ENCODE measurements around the gene TMOD3. TPM values are rescaled to one million over a fixed set of nuclear protein-coding genes. Genes with fewer than 3 reads are reported as not detected.

The TMOD3 gene
- total and polyA plus RNA-seq, 2 donors (not counting 3 experiments of a cell fraction or from before 2014, with no cell fraction given) = 10.4 to 64.3 TPM

GRCh38 chr15:51782357-51782896, 47.0 kb upstream of the TMOD3 start:
- Histone ChIP-seq H3K9me1 (replicated peaks; ENCODE audit: control insufficient read depth, extremely low read depth, insufficient read depth, low read length) (no peaks in the 10 kb centered on the region), H3K9ac (replicated peaks; ENCODE audit: extremely low read depth, insufficient read depth, low read length) (no peak overlapping the region), H4K20me1 (replicated peaks; ENCODE audit: control insufficient read depth, extremely low read depth, insufficient read depth, low read length) (no peaks in the 10 kb centered on the region), H3K4me1 (ENCODE audit: control insufficient read depth, extremely low read depth, insufficient read depth, low read length) (no peaks in the 10 kb centered on the region), H3K27ac (ENCODE audit: insufficient read depth, low read depth, low read length) (no peak overlapping the region), H3K27me3 (ENCODE audit: control insufficient read depth in 2 of 2, insufficient read depth in 2 of 2, low read length in 2 of 2) (peaks cover 0 to 3% of the 10 kb centered on the region in 2 experiments), H3K79me2 (ENCODE audit: control insufficient read depth, insufficient read depth, low read length) (no peaks in the 10 kb centered on the region), H3K4me3 (replicated peaks in 1 of 3; ENCODE audit: insufficient read depth in 1 of 3, low read depth in 1 of 3, low read length in 3 of 3) (no peak overlapping the region), H2AFZ (ENCODE audit: low read depth, low read length) (no peak overlapping the region), H3K36me3 (ENCODE audit: control insufficient read depth in 2 of 2, extremely low read depth in 1 of 2, insufficient read depth in 2 of 2, low read length in 2 of 2) (no peaks in the 10 kb centered on the region), H3K4me2 (ENCODE audit: insufficient read depth, low read length) (no peak overlapping the region), H3K9me3 (replicated peaks; ENCODE audit: control insufficient read depth, insufficient read depth, low read length) (no peaks in the 10 kb centered on the region)
- ChIA-PET CTCF (interaction anchor here (1.0 to 3.1 kb wide), 5 partner anchors 13 to 426 kb away, joined by 4 to 19 read pairs (median 5); no protein-coding TSS in a partner anchor), POLR2A (no interaction called here)
- DNase-seq (ENCODE audit: low read depth, low spot score) = peak; percentile 25
- dilution Hi-C loops (cut with MboI; ENCODE audit: extremely low pct_ligation_motif_present, low sequenced_read_pairs) (no loop called here), intact Hi-C loops (cut with micrococcal nuclease) (loop anchor here (1.0 to 10.0 kb wide), 4 partner anchors 124 to 445 kb away; no protein-coding TSS in a partner anchor)
- no peak for TF ChIP-seq POLR2A (IDR thresholded peaks at IDR 0.05; ENCODE audit: low read depth, low read length)
- no peak for TF ChIP-seq EZH2 (IDR thresholded peaks at IDR 0.05; ENCODE audit: borderline replicate concordance, low read depth, low read length, severe bottlenecking)
- no peak for TF ChIP-seq POLR2AphosphoS5 (IDR thresholded peaks at IDR 0.05; ENCODE audit: insufficient read depth, low read depth, low read length)
- peak; percentile 39 to 45 for TF ChIP-seq CTCF (IDR thresholded peaks at IDR 0.05; ENCODE audit: extremely low read depth in 1 of 2, insufficient read depth in 1 of 2, low read depth in 1 of 2, low read length in 2 of 2)
- no peak for TF ChIP-seq JUN (IDR thresholded peaks at IDR 0.05; ENCODE audit: borderline replicate concordance, insufficient read depth, insufficient read length, low read depth)
- TF ChIP-seq MAX (IDR thresholded peaks at IDR 0.05; ENCODE audit: insufficient read depth, insufficient read length) = no peak
- TF ChIP-seq GATA2 (IDR thresholded peaks at IDR 0.05; ENCODE audit: insufficient read depth, insufficient read length, low read depth, low read length) = no peak
- TF ChIP-seq FOS (IDR thresholded peaks at IDR 0.05; ENCODE audit: borderline replicate concordance, insufficient read depth, low read length) = no peak
- no peak for TF ChIP-seq MYC (IDR thresholded peaks at IDR 0.05; ENCODE audit: low read depth, low read length)
- FAIRE-seq = no peak
- no TSS peak for BruUV-seq (replicated peaks)
